NCI-H748 (cell line): ENCODE measurements around the gene PDZD7.

Experiments
- DNase-seq: peaks from one replicate; lab custom pipeline; 2025; ENCODE audit not compliant: unreplicated experiment; lab: John Stamatoyannopoulos, UW

PDZD7 gene

GRCh38 chr10:101005361-101005760 lies 25.6 kb downstream of the PDZD7 start:
- DNase-seq: no peak

- DNase-seq: no peak
Measured at GRCh38 chr10:101003639-101004206, 27.2 kb downstream of the PDZD7 start.

- DNase-seq: no peak
Measured at GRCh38 chr10:101002456-101002855, 28.5 kb downstream of the PDZD7 start.

GRCh38 chr10:101001659-101002035 lies 29.3 kb downstream of the PDZD7 start:
- DNase-seq: no peak

- DNase-seq: no peak
Measured at GRCh38 chr10:101000915-101001658, 29.8 kb downstream of the PDZD7 start.

- peak; percentile 18 for DNase-seq
Measured at GRCh38 chr10:101000127-101000914, 30.6 kb downstream of the PDZD7 start.

GRCh38 chr10:100999742-101000126 lies 31.2 kb downstream of the PDZD7 start, which contains the start of gene LZTS2:
Gene LZTS2, plus strand, starts transcription at chr10:100999808. Its CDS starts 2,731 bp downstream, at chr10:101002539.
- DNase-seq: no peak

- DNase-seq: peak; percentile 71
Measured at GRCh38 chr10:100998991-100999741, 31.8 kb downstream of the PDZD7 start.

GRCh38 chr10:100998183-100998990 lies 32.5 kb downstream of the PDZD7 start:
- DNase-seq: peak; percentile 87

GRCh38 chr10:100997360-100998182 lies 33.4 kb downstream of the PDZD7 start:
- peak; percentile 73 for DNase-seq

GRCh38 chr10:100996678-100997359 lies 34.1 kb downstream of the PDZD7 start:
- DNase-seq: peak; percentile 57

- no peak for DNase-seq
Measured at GRCh38 chr10:100995181-100995580, 35.7 kb downstream of the PDZD7 start.

- peak; percentile 7 for DNase-seq
Measured at GRCh38 chr10:100993986-100994708, 36.8 kb downstream of the PDZD7 start.

- DNase-seq: no peak
Measured at GRCh38 chr10:100989088-100989487, 41.8 kb downstream of the PDZD7 start.

- no peak for DNase-seq
Measured at GRCh38 chr10:100988166-100988565, 42.8 kb downstream of the PDZD7 start.

- no peak for DNase-seq
Measured at GRCh38 chr10:100987685-100988049, 43.3 kb downstream of the PDZD7 start.

GRCh38 chr10:100986952-100987684 lies 43.8 kb downstream of the PDZD7 start, which contains the start of the genes MRPL43 and TWNK:
Gene MRPL43, minus strand, starts transcription at chr10:100987497. Its CDS starts 54 bp downstream, at chr10:100987443.
Gene TWNK, plus strand, starts transcription at chr10:100987543. Its CDS starts 668 bp downstream, at chr10:100988211.
- DNase-seq: peak; percentile 72

GRCh38 chr10:100986623-100986951 lies 44.3 kb downstream of the PDZD7 start:
- DNase-seq: no peak
